MM.1S (cell line): ENCODE measurements around the gene UBE3B.

Experiments
- DNase-seq: peaks from one replicate; pipeline ENCODE4 v3.0.0-alpha.2; 2015
- H2AFZ ChIP-seq: fragments of 300-600 bp; sonication (generic); 2 replicates; pipeline ENCODE4 v1.6.0; 2016; ENCODE audit warnings: antibody characterized with exemption, low read length
- H3F3A ChIP-seq: fragments of 300-600 bp; sonication (generic); 2 replicates; pipeline ENCODE4 v1.6.1; 2016; ENCODE audit warnings: mild to moderate bottlenecking, antibody characterized with exemption, low read length, moderate library complexity, mixed read lengths; ENCODE audit not compliant: insufficient read depth
- H3K27ac ChIP-seq: fragments of 300-600 bp; sonication (generic); 2 replicates; pipeline ENCODE4 v1.5.1; 2016; ENCODE audit warnings: mild to moderate bottlenecking, low read length
- H3K27me3 ChIP-seq: fragments of 300-600 bp; sonication (generic); replicated peaks from 2 replicates; pipeline ENCODE4 v1.6.0; 2016; ENCODE audit warnings: low read length; ENCODE audit not compliant: insufficient read depth
- H3K36me3 ChIP-seq: fragments of 300-600 bp; sonication (generic); replicated peaks from 2 replicates; pipeline ENCODE4 v1.6.1; 2016; ENCODE audit warnings: mild to moderate bottlenecking, low read length, mixed read lengths; ENCODE audit not compliant: insufficient read depth
- H3K4me1 ChIP-seq: fragments of 300-600 bp; sonication (generic); 2 replicates; pipeline ENCODE4 v1.6.1; 2016; ENCODE audit warnings: low read length, mixed read lengths
- H3K4me2 ChIP-seq: fragments of 300-600 bp; sonication (generic); 2 replicates; pipeline ENCODE4 v1.6.0; 2016; ENCODE audit warnings: low read depth, low read length
- H3K4me3 ChIP-seq: fragments of 300-600 bp; sonication (generic); 2 replicates; pipeline ENCODE4 v1.5.1; 2016; ENCODE audit warnings: low read length, mixed read lengths
- H3K79me2 ChIP-seq: fragments of 300-600 bp; sonication (generic); 2 replicates; pipeline ENCODE4 v1.6.1; 2016; ENCODE audit warnings: mixed run types, low read length, mixed read lengths
- H3K9ac ChIP-seq: fragments of 300-600 bp; sonication (generic); 2 replicates; pipeline ENCODE4 v1.6.1; 2016; ENCODE audit warnings: low read length, mixed read lengths
- H3K9me2 ChIP-seq: fragments of 300-600 bp; sonication (generic); replicated peaks from 2 replicates; pipeline ENCODE4 v1.6.1; 2016; ENCODE audit warnings: mild to moderate bottlenecking, low read length, mixed read lengths; ENCODE audit not compliant: insufficient read depth
- H3K9me3 ChIP-seq: fragments of 300-600 bp; sonication (generic); replicated peaks from 2 replicates; pipeline ENCODE4 v1.6.1; 2016; ENCODE audit warnings: mild to moderate bottlenecking, low read length, mixed read lengths; ENCODE audit not compliant: insufficient read depth
- H4K20me1 ChIP-seq: fragments of 300-600 bp; sonication (generic); 2 replicates; pipeline ENCODE4 v1.6.1; 2016; ENCODE audit warnings: mild to moderate bottlenecking, low read length, moderate library complexity, mixed read lengths; ENCODE audit not compliant: insufficient read depth
- EZH2 ChIP-seq: fragments of 300-600 bp; sonication (generic); optimal IDR thresholded peaks from 2 replicates; pipeline ENCODE3; 2017; ENCODE audit warnings: low read depth, mild to moderate bottlenecking, antibody characterized with exemption, low read length, mixed read lengths
- EZH2phosphoT487 ChIP-seq: fragments of 300-600 bp; sonication (generic); IDR thresholded peaks from 2 replicates; pipeline ENCODE4 v1.6.1; 2018; ENCODE audit warnings: antibody characterized with exemption, low read length
- TF ChIP-seq, protein P1 (sequence below): fragments of 300-600 bp; sonication (generic); IDR thresholded peaks from 2 replicates; pipeline ENCODE4 v1.5.1; 2016; ENCODE audit warnings: antibody characterized with exemption, low read length, mixed read lengths

UBE3B gene

DNA sequence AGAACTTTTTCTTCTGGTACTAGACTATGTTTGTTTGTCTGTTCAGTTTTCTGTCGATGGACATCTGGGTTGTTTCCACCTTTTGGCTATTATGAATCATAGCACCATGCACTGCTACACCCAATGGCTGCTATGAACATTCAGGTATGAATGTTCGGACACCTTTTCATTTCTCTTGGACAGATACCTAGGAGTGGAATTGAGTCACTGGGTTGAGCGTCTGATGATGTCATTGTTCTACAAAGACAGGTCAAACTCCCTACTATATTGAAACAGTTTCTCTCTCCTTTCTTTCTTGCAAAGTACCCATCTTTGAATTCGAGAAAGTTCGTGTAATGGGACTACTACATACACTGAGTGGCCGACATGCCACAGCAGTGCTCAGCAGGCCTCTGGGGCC lies 45.0 kb upstream of the UBE3B start:
- Histone ChIP-seq H3F3A (no peaks in the 10 kb centered on the region), H3K79me2 (no peaks in the 10 kb centered on the region), H3K27me3 (no peaks in the 10 kb centered on the region), H3K9me3 (no peaks in the 10 kb centered on the region), H3K27ac (no peak overlapping the region), H4K20me1 (no peaks in the 10 kb centered on the region), H3K9ac (no peak overlapping the region), H3K4me2 (peak overlapping the region; percentile 10; the same call in 1 of the 2 replicates), H3K9me2 (no peaks in the 10 kb centered on the region), H3K4me3 (no peak overlapping the region), H2AFZ (no peak overlapping the region), H3K36me3 (no peaks in the 10 kb centered on the region), H3K4me1 (no peaks in the 10 kb centered on the region; the same call in 1 of the 2 replicates)
- TF ChIP-seq, protein P1, sequence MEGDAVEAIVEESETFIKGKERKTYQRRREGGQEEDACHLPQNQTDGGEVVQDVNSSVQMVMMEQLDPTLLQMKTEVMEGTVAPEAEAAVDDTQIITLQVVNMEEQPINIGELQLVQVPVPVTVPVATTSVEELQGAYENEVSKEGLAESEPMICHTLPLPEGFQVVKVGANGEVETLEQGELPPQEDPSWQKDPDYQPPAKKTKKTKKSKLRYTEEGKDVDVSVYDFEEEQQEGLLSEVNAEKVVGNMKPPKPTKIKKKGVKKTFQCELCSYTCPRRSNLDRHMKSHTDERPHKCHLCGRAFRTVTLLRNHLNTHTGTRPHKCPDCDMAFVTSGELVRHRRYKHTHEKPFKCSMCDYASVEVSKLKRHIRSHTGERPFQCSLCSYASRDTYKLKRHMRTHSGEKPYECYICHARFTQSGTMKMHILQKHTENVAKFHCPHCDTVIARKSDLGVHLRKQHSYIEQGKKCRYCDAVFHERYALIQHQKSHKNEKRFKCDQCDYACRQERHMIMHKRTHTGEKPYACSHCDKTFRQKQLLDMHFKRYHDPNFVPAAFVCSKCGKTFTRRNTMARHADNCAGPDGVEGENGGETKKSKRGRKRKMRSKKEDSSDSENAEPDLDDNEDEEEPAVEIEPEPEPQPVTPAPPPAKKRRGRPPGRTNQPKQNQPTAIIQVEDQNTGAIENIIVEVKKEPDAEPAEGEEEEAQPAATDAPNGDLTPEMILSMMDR: no peak
- TF ChIP-seq EZH2phosphoT487 (no peak), EZH2 (no peak)
- DNase-seq: no peak

DNA sequence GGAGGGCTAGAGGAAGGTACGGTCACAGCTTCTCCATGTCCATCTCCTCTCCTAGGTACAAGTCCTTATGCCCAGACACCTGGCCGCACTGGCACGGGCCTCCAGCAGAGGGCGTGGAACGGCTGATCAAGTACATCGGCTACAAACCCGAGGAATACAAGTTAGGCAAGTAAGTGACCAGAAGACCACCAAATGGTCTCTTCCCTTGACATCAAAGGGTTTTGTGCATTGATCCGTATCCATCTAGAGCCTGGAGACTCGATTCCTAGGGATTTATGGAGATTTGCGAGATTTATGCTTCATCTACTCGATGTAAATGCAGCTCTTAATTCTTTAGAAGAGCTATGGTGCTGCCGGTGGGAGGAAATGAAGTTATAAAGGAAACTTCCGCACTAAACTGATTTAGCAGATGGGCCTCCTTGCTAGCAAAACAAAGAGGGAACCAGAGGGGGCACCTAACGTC lies 44.6 kb upstream of the UBE3B start:
- Histone ChIP-seq H3K79me2 (no peaks in the 10 kb centered on the region), H3K27me3 (no peaks in the 10 kb centered on the region), H3K4me2 (peak overlapping the region; percentile 28; the same call in 1 of the 2 replicates), H2AFZ (peak overlapping the region; percentile 10), H3K36me3 (no peaks in the 10 kb centered on the region), H3K9me3 (no peaks in the 10 kb centered on the region), H3K9me2 (no peaks in the 10 kb centered on the region), H3K9ac (no peak overlapping the region), H4K20me1 (no peaks in the 10 kb centered on the region), H3F3A (no peaks in the 10 kb centered on the region), H3K4me3 (no peak overlapping the region), H3K4me1 (no peaks in the 10 kb centered on the region; the same call in 1 of the 2 replicates), H3K27ac (no peak overlapping the region)
- TF ChIP-seq EZH2: no peak
- TF ChIP-seq, protein P1: peak; percentile 93
- TF ChIP-seq EZH2phosphoT487: no peak
- peak; percentile 79 for DNase-seq

DNA sequence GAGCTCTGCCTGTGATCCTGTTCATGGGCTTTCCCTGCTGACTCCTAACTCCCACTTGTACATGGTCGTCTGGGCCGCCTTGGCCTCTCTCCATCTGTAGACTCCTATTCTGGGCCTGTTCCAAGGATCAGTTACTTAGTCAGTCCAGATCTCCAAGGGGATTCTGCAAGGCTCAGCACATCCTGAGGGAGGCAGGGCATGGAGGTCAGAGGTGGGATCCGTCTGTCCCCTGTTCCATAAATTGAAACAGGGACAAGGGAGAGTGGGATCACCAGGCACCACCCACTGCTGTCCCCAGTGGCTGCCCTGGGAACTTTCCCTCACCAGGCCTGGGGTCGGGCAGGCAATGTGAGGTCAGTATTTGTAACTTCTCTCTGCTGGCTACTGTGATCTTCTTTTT lies 43.8 kb upstream of the UBE3B start:
- H4K20me1 ChIP-seq: no peaks in the 10 kb centered on the region
- H3K79me2 ChIP-seq: no peaks in the 10 kb centered on the region
- H3K9me2 ChIP-seq: no peaks in the 10 kb centered on the region
- no peak overlapping the region for H3K4me2 ChIP-seq
- H3K9ac ChIP-seq: no peak overlapping the region
- peak overlapping the region; percentile 10; the same call in 1 of the 2 replicates for H2AFZ ChIP-seq
- H3F3A ChIP-seq: no peaks in the 10 kb centered on the region
- H3K27ac ChIP-seq: no peak overlapping the region
- H3K4me1 ChIP-seq: no peaks in the 10 kb centered on the region; the same call in 1 of the 2 replicates
- no peaks in the 10 kb centered on the region for H3K36me3 ChIP-seq
- no peak overlapping the region for H3K4me3 ChIP-seq
- no peaks in the 10 kb centered on the region for H3K27me3 ChIP-seq
- DNase-seq: no peak
- TF ChIP-seq EZH2phosphoT487: no peak
- TF ChIP-seq, protein P1: peak; percentile 20; the same call in 1 of the 2 replicates
- H3K9me3 ChIP-seq: no peaks in the 10 kb centered on the region
